ENCODE measurements around the gene HRNR.

GRCh38 chr1:152228831-152229230 is 4.8 kb upstream of the HRNR start:
- no peak for TF ChIP-seq CTCF (IDR thresholded peaks at IDR 0.05)
- TF ChIP-seq POLR2A (IDR thresholded peaks at IDR 0.05), result no peak
